SK-N-SH treated with all-trans-retinoic acid at 6 μM for 48 hours (cell line): Measurements from ENCODE around the gene IL17C.

Source experiments
- BACH2 ChIP-seq: fragments of 250-450 bp; sonication (Bioruptor Pico); IDR thresholded peaks from 2 replicates; pipeline ENCODE4 v1.9.0; 2021; ENCODE audit warnings: mild to moderate bottlenecking, borderline replicate concordance
- CSRNP3 ChIP-seq: fragments of 250-450 bp; sonication (Bioruptor Pico); IDR thresholded peaks from 2 replicates; pipeline ENCODE4 v1.5.1; 2021; ENCODE audit warnings: mild to moderate bottlenecking, moderate library complexity
- ESRRG ChIP-seq: fragments of 250-450 bp; sonication (Bioruptor Pico); IDR thresholded peaks from 2 replicates; pipeline ENCODE4 v1.6.1; 2021; ENCODE audit warnings: mild to moderate bottlenecking
- GLIS3 ChIP-seq: fragments of 250-450 bp; sonication (Bioruptor Pico); IDR thresholded peaks from 2 replicates; pipeline ENCODE4 v1.5.0; 2020; ENCODE audit warnings: mild to moderate bottlenecking, moderate library complexity
- ISL1 ChIP-seq: fragments of 250-450 bp; sonication (Bioruptor Pico); IDR thresholded peaks from 2 replicates; pipeline ENCODE4 v2.1.2; 2022; ENCODE audit warnings: mild to moderate bottlenecking, moderate library complexity
- RARB ChIP-seq: fragments of 250-450 bp; sonication (Bioruptor Pico); IDR thresholded peaks from 2 replicates; pipeline ENCODE4 v1.8.0; 2021; ENCODE audit warnings: mild to moderate bottlenecking, moderate library complexity
- ZFP3 ChIP-seq: fragments of 250-450 bp; sonication (Bioruptor Pico); IDR thresholded peaks from 2 replicates; pipeline ENCODE4 v1.5.0; 2020; ENCODE audit warnings: mild to moderate bottlenecking, moderate library complexity
- ZNF70 ChIP-seq: fragments of 450-650 bp; formaldehyde crosslinking; IDR thresholded peaks from 2 replicates; pipeline ENCODE4 v1.5.0; 2020; ENCODE audit warnings: mild to moderate bottlenecking, moderate library complexity
- TF ChIP-seq, protein P1 (sequence below): fragments of 250-450 bp; sonication (Bioruptor Pico); IDR thresholded peaks from 2 replicates; pipeline ENCODE4 v1.8.0; 2020; ENCODE audit warnings: mild to moderate bottlenecking, moderate library complexity, borderline replicate concordance

- TF ChIP-seq RARB (no peak), CSRNP3 (CRISPR knock-in tag) (no peak), ISL1 (CRISPR knock-in tag) (no peak), GLIS3 (no peak), BACH2 (no peak), ESRRG (CRISPR knock-in tag) (no peak), ZFP3 (no peak), ZNF70 (CRISPR knock-in tag) (no peak)
- TF ChIP-seq, protein P1, sequence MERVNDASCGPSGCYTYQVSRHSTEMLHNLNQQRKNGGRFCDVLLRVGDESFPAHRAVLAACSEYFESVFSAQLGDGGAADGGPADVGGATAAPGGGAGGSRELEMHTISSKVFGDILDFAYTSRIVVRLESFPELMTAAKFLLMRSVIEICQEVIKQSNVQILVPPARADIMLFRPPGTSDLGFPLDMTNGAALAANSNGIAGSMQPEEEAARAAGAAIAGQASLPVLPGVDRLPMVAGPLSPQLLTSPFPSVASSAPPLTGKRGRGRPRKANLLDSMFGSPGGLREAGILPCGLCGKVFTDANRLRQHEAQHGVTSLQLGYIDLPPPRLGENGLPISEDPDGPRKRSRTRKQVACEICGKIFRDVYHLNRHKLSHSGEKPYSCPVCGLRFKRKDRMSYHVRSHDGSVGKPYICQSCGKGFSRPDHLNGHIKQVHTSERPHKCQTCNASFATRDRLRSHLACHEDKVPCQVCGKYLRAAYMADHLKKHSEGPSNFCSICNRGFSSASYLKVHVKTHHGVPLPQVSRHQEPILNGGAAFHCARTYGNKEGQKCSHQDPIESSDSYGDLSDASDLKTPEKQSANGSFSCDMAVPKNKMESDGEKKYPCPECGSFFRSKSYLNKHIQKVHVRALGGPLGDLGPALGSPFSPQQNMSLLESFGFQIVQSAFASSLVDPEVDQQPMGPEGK (CRISPR knock-in tag), result no peak
These were observed 37.9 kb upstream of the IL17C start for GRCh38 chr16:88600539-88600896.
